NCI-H226 (cell line): ENCODE results near the gene ASAP2.

Source experiments
- DNase-seq: peaks from one replicate; pipeline ENCODE4 v3.0.0-alpha.2; 2015

Gene ASAP2

GRCh38 chr2:9232166-9232479, 25.5 kb downstream of the ASAP2 start:
- no peak for DNase-seq

- peak; percentile 30 for DNase-seq
These were observed 26.3 kb downstream of the ASAP2 start for GRCh38 chr2:9232886-9233285.

- peak; percentile 96 for DNase-seq
These were observed 28.1 kb downstream of the ASAP2 start for GRCh38 chr2:9234680-9235146.

GRCh38 chr2:9235147-9236044, 28.8 kb downstream of the ASAP2 start:
- peak; percentile 97 for DNase-seq

GRCh38 chr2:9236045-9236344, 29.4 kb downstream of the ASAP2 start:
- DNase-seq = no peak

GRCh38 chr2:9236867-9237266, 30.3 kb downstream of the ASAP2 start:
- DNase-seq = no peak

GRCh38 chr2:9237831-9238230, 31.2 kb downstream of the ASAP2 start:
- no peak for DNase-seq

- no peak for DNase-seq
These were observed 32.1 kb downstream of the ASAP2 start for GRCh38 chr2:9238591-9239326.

- no peak for DNase-seq
These were observed 33.0 kb downstream of the ASAP2 start for GRCh38 chr2:9239616-9240015.

- peak; percentile 70 for DNase-seq
These were observed 34.1 kb downstream of the ASAP2 start for GRCh38 chr2:9240745-9241144.

GRCh38 chr2:9241233-9241632, 34.6 kb downstream of the ASAP2 start:
- no peak for DNase-seq

GRCh38 chr2:9243357-9243756, 36.7 kb downstream of the ASAP2 start:
- no peak for DNase-seq

GRCh38 chr2:9244985-9245544, 38.5 kb downstream of the ASAP2 start:
- no peak for DNase-seq

- DNase-seq = no peak
These were observed 40.6 kb downstream of the ASAP2 start for GRCh38 chr2:9247177-9247576.

- DNase-seq = no peak
These were observed 41.2 kb downstream of the ASAP2 start for GRCh38 chr2:9247786-9248185.

GRCh38 chr2:9248363-9248762, 41.8 kb downstream of the ASAP2 start:
- DNase-seq = no peak

GRCh38 chr2:9249020-9249800, 42.6 kb downstream of the ASAP2 start:
- peak; percentile 90 for DNase-seq

GRCh38 chr2:9250091-9250490, 43.5 kb downstream of the ASAP2 start:
- no peak for DNase-seq

GRCh38 chr2:9250498-9251153, 44.0 kb downstream of the ASAP2 start:
- DNase-seq = no peak

- DNase-seq = peak; percentile 94
These were observed 44.8 kb downstream of the ASAP2 start for GRCh38 chr2:9251154-9252001.

GRCh38 chr2:9252002-9252357, 45.4 kb downstream of the ASAP2 start:
- peak; percentile 54 for DNase-seq

- no peak for DNase-seq
These were observed 48.8 kb downstream of the ASAP2 start for GRCh38 chr2:9255416-9255815.
